Activated CD4-positive, alpha-beta T cell treated with anti-CD3 and anti-CD28 coated beads for 48 hours (primary cell): Measurements from ENCODE around the gene GIMAP6.
"Not testable (repeated sequence)": the region's sequence is repeated elsewhere in the genome, so short reads cannot be mapped to it uniquely, and the experiment has no call there.

Experiments
- DNase-seq: peaks from one replicate; pipeline ENCODE4 v3.0.0-alpha.2; 2020

The GIMAP6 gene

GRCh38 chr7:150579979-150580637, 52.1 kb downstream of the GIMAP6 start:
- DNase-seq, result not testable (repeated sequence)
